Heart right ventricle (tissue), 16 donors: ENCODE data around the gene IVD. TPM values are rescaled to one million over a fixed set of nuclear protein-coding genes. Genes with fewer than 3 reads are reported as not detected.

Source experiments
- ATAC-seq, 8 donors: fragments of 200-7000 bp; cut with Tn5 transposase; one replicate each; pipeline ENCODE4 v1.9.1; 2020; ENCODE audit warnings: mild to moderate bottlenecking in 8 of 8, moderate library complexity in 8 of 8, moderate number of reproducible peaks in 1 of 8
- DNase-seq, 2 donors: peaks; one replicate each; pipeline ENCODE4 v3.0.0-alpha.2; 2020
- H3K27ac ChIP-seq, 10 donors: fragments of 200-600 bp; sonication (generic) in 2 of 10; one replicate each; pipeline versions ENCODE4 v1.5.0 to v1.8.0; 2020 to 2022; ENCODE audit warnings: mild to moderate bottlenecking in 3 of 10
- H3K27me3 ChIP-seq, 7 donors: fragments of 200-600 bp; one replicate each; pipeline ENCODE4 v1.8.0; 2021 to 2022; ENCODE audit warnings: mild to moderate bottlenecking in 2 of 7
- H3K36me3 ChIP-seq, 9 donors: fragments of 200-600 bp; sonication (generic) in 1 of 9; one replicate each; pipeline versions ENCODE4 v1.5.0 to v1.8.0; 2020 to 2022; ENCODE audit warnings: mild to moderate bottlenecking in 2 of 9
- H3K4me1 ChIP-seq, 9 donors: fragments of 200-600 bp; sonication (generic) in 1 of 9; one replicate each; pipeline versions ENCODE4 v1.5.0 to v1.8.0; 2020 to 2022; ENCODE audit warnings: mild to moderate bottlenecking in 4 of 9
- H3K4me3 ChIP-seq, 10 donors: fragments of 200-600 bp; sonication (generic) in 2 of 10; one replicate each; pipeline versions ENCODE4 v1.5.0 to v1.8.0; 2020 to 2022; ENCODE audit warnings: mild to moderate bottlenecking in 7 of 10, moderate library complexity in 2 of 10
- H3K9me3 ChIP-seq, 11 donors: fragments of 200-600 bp in 10 of 11; sonication (generic) in 2 of 11; one replicate each; pipeline versions ENCODE4 v1.5.0 to v1.8.0; 2013 to 2022; ENCODE audit warnings: mild to moderate bottlenecking in 2 of 11, control low read depth in 1 of 11, moderate library complexity in 1 of 11
- CTCF ChIP-seq, 9 donors: fragments of 200-600 bp; sonication (generic) in 2 of 9; IDR thresholded peaks; one replicate each; pipeline versions ENCODE4 v1.5.0 to v1.8.0; 2021 to 2022; ENCODE audit warnings: antibody characterized with exemption in 9 of 9, mild to moderate bottlenecking in 5 of 9, moderate library complexity in 1 of 9
- WGBS, 2 donors: extraction: QIAGEN DNeasy Blood & Tissue Kit; methylation state at CpG; one replicate each; pipeline ENCODE4 v1.1.7; 2013; ENCODE audit warnings: inconsistent platforms in 1 of 2; 5-methylcytosine and 5-hydroxymethylcytosine counted together
- intact Hi-C, 10 donors: fragments of 100-400 bp; cut with DNase I; formaldehyde crosslinking; loops; one replicate each; pipeline versions ENCODE4 v1.11.1 to v1.14.2; 2022
- polyA plus RNA-seq, 2 donors: library from polyadenylated mRNA; stranded (reverse); fragments of 200-250 nt; gene quantifications; one replicate each; pipeline ENCODE4 v1.2.3, GENCODE V29; 2013
- total RNA-seq, 10 donors: library from RNA; stranded (reverse); fragmentation: NEBNext Ultra II Directional in 3 of 10; extraction: Animal tissue kit (Norgen Biotek cat#: 25700) in 3 of 10; gene quantifications; one replicate each; pipeline versions ENCODE4 v1.2.1 to v1.2.4, GENCODE V29; 2021 to 2023
- donor health status: Arrhythmogenic right ventricular cardiomyopathy.
- donor health status: ischemic (EF 13 %, LVEDD 7.1; RV severe dilation, severe dysfunction).
- donor health status: healthy with polysubstance abuse.
- donor health status: DM: no; HTN: yes; CAD: no.
- donor health status: DM: no; HTN: no; CAD: no.
- donor health status: ischemic (EF 25% LVEDD 6.9; RV normal size, moderate dysfunction).
- donor health status: ischemic (EF 25% LVEDD 5.7; RV mildly dilated, moderate dysfunction).
- donor health status: healthy.
- donor health status: DM: yes; HTN: yes; CAD: no.
- donor health status: Ischemic cardiomyopathy.
- donor health status: ischemic (EF 35%, LVEDD 5.7; RV mildly dilated, moderate dysfunction).
- donor health status: nonischemic (EF 11% LVEDD 7.7; RV severe dilation, severe dysfunction).
- donor health status: DM: yes; HTN: yes; CAD: no.
- donor health status: PGD.
- donor health status: ischemic (EF 29% LVEDD 5.4; RV normal size, mild dysfunction).
- donor health status: nonischemic (EF 23%, LVEDD 6.1; RV moderate dilation, normal function).

IVD gene
- total and polyA plus RNA-seq, 12 donors, result 42.2 to 143 (median 103) TPM

- intact Hi-C loops, result no loop called here
- WGBS, 2 donors, result 95 to 97% methylated on average over 10 of the region's 10 CpGs
- ATAC-seq, result no peak
- H3K9me3 ChIP-seq, result no peaks in the 10 kb centered on the region
- no peaks in the 10 kb centered on the region for H3K36me3 ChIP-seq
- DNase-seq, result no peak
- peaks cover 0 to 37% (median 21%) of the 10 kb centered on the region in 9 donors for H3K4me1 ChIP-seq
- TF ChIP-seq CTCF (IDR thresholded peaks at IDR 0.05), result no peak
- H3K27ac ChIP-seq, result peak overlapping the region in 7 of 10 donors; percentile 42 to 78 (median 65)
- H3K4me3 ChIP-seq, result no peak overlapping the region
- H3K27me3 ChIP-seq, result no peaks in the 10 kb centered on the region
These were observed 25.0 kb upstream of the IVD start for GRCh38 chr15:40380636-40381035.

DNA sequence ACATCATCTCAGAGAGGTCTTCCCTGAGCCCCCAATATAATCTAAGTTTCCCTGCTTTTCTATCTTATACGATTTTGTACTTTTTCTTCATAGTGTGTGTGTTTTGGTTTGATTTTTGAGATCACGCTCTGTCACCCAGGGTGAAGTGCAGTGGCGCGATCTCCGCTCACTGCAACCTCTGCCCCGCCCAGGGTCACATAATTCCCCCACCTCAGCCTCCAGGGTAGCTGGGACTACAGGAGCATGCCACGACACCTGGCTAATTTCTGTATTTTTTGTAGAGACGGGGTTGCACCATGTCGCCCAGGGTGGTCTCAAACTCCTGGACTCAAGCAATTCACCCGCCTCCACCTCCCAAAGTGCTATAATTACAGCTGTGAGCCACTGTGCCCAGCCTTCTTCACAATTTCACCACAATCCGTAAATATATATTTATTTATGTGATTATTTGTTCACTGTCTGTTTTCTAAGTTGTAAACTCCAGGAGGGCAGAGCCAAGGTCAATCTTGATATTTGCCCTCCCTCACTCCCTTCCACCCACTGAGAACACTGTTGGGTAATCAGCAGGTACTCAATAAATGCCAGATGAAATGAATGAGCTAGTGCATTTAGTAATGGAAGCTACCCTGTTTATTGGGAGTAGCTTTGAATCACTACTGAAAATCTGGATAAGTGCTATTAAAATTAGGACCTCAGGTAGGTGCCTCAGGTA lies 23.6 kb upstream of the IVD start:
- peaks cover 0 to 11% (median 0%) of the 10 kb centered on the region in 9 donors for H3K36me3 ChIP-seq
- H3K9me3 ChIP-seq, result no peaks in the 10 kb centered on the region
- peak overlapping the region in 3 of 10 donors; percentile 80 to 95 (median 85) for H3K4me3 ChIP-seq
- TF ChIP-seq CTCF (IDR thresholded peaks at IDR 0.05), result no peak
- DNase-seq (no peak), ATAC-seq (no peak)
- H3K27me3 ChIP-seq, result no peaks in the 10 kb centered on the region
- peak overlapping the region in 6 of 10 donors; percentile 33 to 82 (median 54) for H3K27ac ChIP-seq
- intact Hi-C loops, result loop anchor here in 2 of 10 donors (1.0 to 2.0 kb wide), 2 partner anchors 23 kb away; partner anchors contain the start of gene IVD (in 2 of the 2)
- 93 to 94% methylated on average over 11 of the region's 11 CpGs for WGBS, 2 donors
- H3K4me1 ChIP-seq, result peaks cover 0 to 37% (median 21%) of the 10 kb centered on the region in 9 donors

DNA sequence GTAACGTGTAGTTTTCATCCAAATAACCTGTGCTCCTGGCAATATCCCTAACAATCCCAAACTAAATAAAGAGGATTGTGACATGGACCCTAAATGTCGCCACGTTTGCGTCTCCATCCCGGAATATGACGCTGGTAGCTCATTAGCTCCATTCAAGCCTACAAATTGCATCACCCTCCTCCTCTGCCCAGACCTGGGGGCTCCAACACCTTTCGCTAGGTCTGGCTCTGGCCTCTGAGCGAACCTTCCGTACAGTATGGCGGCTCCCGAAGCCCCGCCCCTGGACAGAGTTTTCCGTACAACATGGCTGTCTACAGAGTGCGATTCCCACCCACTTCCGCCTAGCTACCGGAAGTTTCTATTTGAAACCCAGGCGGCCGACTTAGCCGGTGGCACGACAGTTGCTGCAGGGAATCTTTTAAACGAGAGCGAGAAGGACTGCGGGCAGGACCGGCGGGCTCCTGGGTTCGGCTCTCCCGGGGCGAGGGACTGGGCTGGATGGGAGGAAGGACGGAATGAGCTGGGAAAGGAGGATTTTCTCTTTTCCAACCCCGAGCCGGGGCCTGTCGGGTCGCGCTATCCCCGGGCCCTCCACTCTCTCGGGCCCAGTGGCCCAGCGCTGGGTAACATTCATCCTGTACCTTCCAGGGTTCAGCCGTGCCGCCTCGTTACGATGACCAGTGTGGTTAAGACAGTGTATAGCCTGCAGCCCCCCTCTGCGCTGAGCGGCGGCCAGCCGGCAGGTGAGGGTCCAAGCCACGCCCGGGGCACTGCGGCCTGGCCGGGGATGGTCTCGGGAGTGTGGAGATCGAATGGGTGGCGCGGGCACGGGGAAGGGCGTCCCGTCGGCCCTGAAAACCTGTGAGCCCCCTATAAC lies 22.8 kb upstream of the IVD start, which contains the start of gene KNSTRN:
Gene KNSTRN (plus strand): TSS at position 142 of the 877 bp plus-strand sequence. CDS start 115 bp downstream, at position 257.
- intact Hi-C loops, result loop anchor here in 2 of 10 donors (1.0 to 2.0 kb wide), 2 partner anchors 22 kb away; partner anchors contain the start of gene IVD (in 2 of the 2)
- Histone ChIP-seq H3K4me1 (peaks cover 0 to 37% (median 21%) of the 10 kb centered on the region in 9 donors), H3K36me3 (peaks cover 0 to 20% (median 0%) of the 10 kb centered on the region in 9 donors), H3K27ac (peak within 1 kb of the TSS in 8 of 10 donors; percentile 30 to 82 (median 48)), H3K4me3 (peak within 1 kb of the TSS; percentile 59 to 96 (median 85)), H3K27me3 (no peaks in the 10 kb centered on the region), H3K9me3 (no peaks in the 10 kb centered on the region)
- ATAC-seq (peak; percentile 96 to 99 (median 98)), DNase-seq (peak; percentile 88 to 94)
- WGBS, 2 donors, result 3 to 4% methylated on average over 57 of the region's 57 CpGs
- TF ChIP-seq CTCF (IDR thresholded peaks at IDR 0.05), result no peak

DNA sequence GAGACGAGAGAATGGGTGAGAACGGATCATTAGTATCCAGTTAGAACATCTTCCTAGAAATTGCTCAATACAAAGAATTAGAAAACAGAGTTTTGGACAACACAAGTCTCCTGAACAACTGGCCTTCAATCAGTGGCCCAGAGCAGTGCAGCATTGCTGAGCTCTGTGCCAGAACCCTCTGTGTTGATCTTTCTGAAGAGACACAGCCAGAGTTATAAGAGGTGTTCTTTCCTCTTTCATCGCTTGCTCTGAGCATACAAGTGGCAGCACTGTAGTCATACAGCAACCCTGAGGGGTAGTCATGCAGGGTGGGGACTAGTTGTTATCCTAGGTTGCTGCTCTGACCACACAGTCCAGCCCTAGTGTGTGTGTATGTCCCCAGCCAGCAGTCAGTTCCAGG lies 19.1 kb upstream of the IVD start:
- H3K27me3 ChIP-seq, result no peaks in the 10 kb centered on the region
- no peak overlapping the region for H3K4me3 ChIP-seq
- no peak for ATAC-seq
- no peak for TF ChIP-seq CTCF (IDR thresholded peaks at IDR 0.05)
- H3K4me1 ChIP-seq, result peaks cover 0 to 38% (median 12%) of the 10 kb centered on the region in 9 donors
- peaks cover 0 to 47% (median 4%) of the 10 kb centered on the region in 9 donors for H3K36me3 ChIP-seq
- DNase-seq, result no peak
- WGBS, 2 donors, result 95 to 96% methylated on average over 3 of the region's 3 CpGs
- intact Hi-C loops, result no loop called here
- H3K9me3 ChIP-seq, result no peaks in the 10 kb centered on the region
- H3K27ac ChIP-seq, result no peak overlapping the region
